Thyroid gland (tissue), 4 donors: Measurements from ENCODE around the gene CDON.

Experiments
- CTCF ChIP-seq, 6 experiments: fragments of 200-600 bp in 3 of 6; fragments of 450-650 bp in 3 of 6; sonication (generic) in 3 of 6; IDR thresholded peaks; one replicate each; pipeline ENCODE4 v1.5.1; 2016 to 2019; ENCODE audit warnings: antibody characterized with exemption in 6 of 6, mild to moderate bottlenecking in 2 of 6, inconsistent platforms in 1 of 6, moderate library complexity in 1 of 6
- POLR2A ChIP-seq, 2 donors: fragments of 450-650 bp; IDR thresholded peaks; one replicate each; pipeline ENCODE4 v1.6.1; 2017; ENCODE audit warnings: antibody characterized with exemption in 2 of 2, mild to moderate bottlenecking in 2 of 2, moderate library complexity in 1 of 2

GRCh38 chr11:126024123-126024522 is 38.5 kb downstream of the CDON start:
- TF ChIP-seq CTCF (IDR thresholded peaks at IDR 0.05): no peak
- no peak for TF ChIP-seq POLR2A (IDR thresholded peaks at IDR 0.05)
